Neuron (in vitro differentiated cells): ENCODE results near the gene PCED1B.
"Not testable (repeated sequence)": the region's sequence is repeated elsewhere in the genome, so short reads cannot be mapped to it uniquely, and the experiment has no call there.

Experiments
- H2AFZ ChIP-seq: one replicate; pipeline ENCODE4 v1.6.1; 2013; ENCODE audit warnings: low read depth, mild to moderate bottlenecking, inconsistent platforms, low read length, moderate library complexity
- H3K27me3 ChIP-seq: one replicate; pipeline ENCODE4 v1.6.1; 2013; ENCODE audit warnings: low read length; ENCODE audit not compliant: insufficient read depth
- H3K36me3 ChIP-seq: one replicate; pipeline ENCODE4 v1.6.1; 2013; ENCODE audit warnings: low read length; ENCODE audit not compliant: insufficient read depth
- H3K4me1 ChIP-seq: one replicate; pipeline ENCODE4 v1.6.1; 2013; ENCODE audit warnings: low read length; ENCODE audit not compliant: insufficient read depth
- H3K4me3 ChIP-seq: 2 replicates; pipeline ENCODE4 v1.5.1; 2013; ENCODE audit warnings: mild to moderate bottlenecking, low read length, moderate library complexity
- H3K9me3 ChIP-seq: one replicate; pipeline ENCODE4 v1.6.1; 2013; ENCODE audit warnings: low read length

Gene PCED1B

GRCh38 chr12:47105914-47106674 is 26.7 kb downstream of the PCED1B start:
- Histone ChIP-seq H3K9me3 (no peaks in the 10 kb centered on the region), H3K4me3 (no peak overlapping the region), H3K27me3 (no peaks in the 10 kb centered on the region), H2AFZ (no peak overlapping the region), H3K4me1 (no peaks in the 10 kb centered on the region), H3K36me3 (no peaks in the 10 kb centered on the region)

- Histone ChIP-seq H2AFZ (no peak overlapping the region), H3K9me3 (no peaks in the 10 kb centered on the region), H3K36me3 (no peaks in the 10 kb centered on the region), H3K4me3 (no peak overlapping the region), H3K4me1 (no peaks in the 10 kb centered on the region), H3K27me3 (no peaks in the 10 kb centered on the region)
Measured at GRCh38 chr12:47107446-47107845, 28.0 kb downstream of the PCED1B start.

- H3K27me3 ChIP-seq, result no peaks in the 10 kb centered on the region
- no peaks in the 10 kb centered on the region for H3K9me3 ChIP-seq
- H2AFZ ChIP-seq, result no peak overlapping the region
- no peaks in the 10 kb centered on the region for H3K4me1 ChIP-seq
- no peaks in the 10 kb centered on the region for H3K36me3 ChIP-seq
- H3K4me3 ChIP-seq, result no peak overlapping the region
Measured at GRCh38 chr12:47107926-47108325, 28.5 kb downstream of the PCED1B start.

- no peak overlapping the region for H2AFZ ChIP-seq
- H3K27me3 ChIP-seq, result no peaks in the 10 kb centered on the region
- H3K9me3 ChIP-seq, result no peaks in the 10 kb centered on the region
- no peak overlapping the region for H3K4me3 ChIP-seq
- H3K4me1 ChIP-seq, result no peaks in the 10 kb centered on the region
- H3K36me3 ChIP-seq, result no peaks in the 10 kb centered on the region
Measured at GRCh38 chr12:47110011-47110541, 30.7 kb downstream of the PCED1B start.

- no peaks in the 10 kb centered on the region for H3K4me1 ChIP-seq
- no peak overlapping the region for H2AFZ ChIP-seq
- H3K27me3 ChIP-seq, result no peaks in the 10 kb centered on the region
- no peak overlapping the region for H3K4me3 ChIP-seq
- H3K9me3 ChIP-seq, result no peaks in the 10 kb centered on the region
- H3K36me3 ChIP-seq, result no peaks in the 10 kb centered on the region
Measured at GRCh38 chr12:47110718-47111391, 31.4 kb downstream of the PCED1B start.

GRCh38 chr12:47111392-47111778 is 32.0 kb downstream of the PCED1B start:
- Histone ChIP-seq H2AFZ (no peak overlapping the region), H3K36me3 (no peaks in the 10 kb centered on the region), H3K4me3 (no peak overlapping the region), H3K9me3 (no peaks in the 10 kb centered on the region), H3K4me1 (no peaks in the 10 kb centered on the region), H3K27me3 (no peaks in the 10 kb centered on the region)

- H3K36me3 ChIP-seq, result no peaks in the 10 kb centered on the region
- no peaks in the 10 kb centered on the region for H3K4me1 ChIP-seq
- no peaks in the 10 kb centered on the region for H3K27me3 ChIP-seq
- H3K4me3 ChIP-seq, result no peak overlapping the region
- no peak overlapping the region for H2AFZ ChIP-seq
- no peaks in the 10 kb centered on the region for H3K9me3 ChIP-seq
Measured at GRCh38 chr12:47111854-47112253, 32.4 kb downstream of the PCED1B start.

- H3K36me3 ChIP-seq, result no peaks in the 10 kb centered on the region
- H3K4me3 ChIP-seq, result no peak overlapping the region
- no peaks in the 10 kb centered on the region for H3K9me3 ChIP-seq
- H3K4me1 ChIP-seq, result no peaks in the 10 kb centered on the region
- no peak overlapping the region for H2AFZ ChIP-seq
- no peaks in the 10 kb centered on the region for H3K27me3 ChIP-seq
Measured at GRCh38 chr12:47112679-47113078, 33.3 kb downstream of the PCED1B start.

- no peaks in the 10 kb centered on the region for H3K27me3 ChIP-seq
- H3K9me3 ChIP-seq, result no peaks in the 10 kb centered on the region
- H2AFZ ChIP-seq, result no peak overlapping the region
- no peaks in the 10 kb centered on the region for H3K4me1 ChIP-seq
- H3K4me3 ChIP-seq, result no peak overlapping the region
- no peaks in the 10 kb centered on the region for H3K36me3 ChIP-seq
Measured at GRCh38 chr12:47114481-47114892, 35.1 kb downstream of the PCED1B start.

GRCh38 chr12:47117305-47117704 is 37.9 kb downstream of the PCED1B start:
- H3K9me3 ChIP-seq, H3K36me3 ChIP-seq, H2AFZ ChIP-seq, H3K27me3 ChIP-seq, H3K4me1 ChIP-seq, H3K4me3 ChIP-seq: not testable (repeated sequence)

- no peak overlapping the region for H3K4me3 ChIP-seq
- no peaks in the 10 kb centered on the region for H3K9me3 ChIP-seq
- H3K4me1 ChIP-seq, result no peaks in the 10 kb centered on the region
- no peaks in the 10 kb centered on the region for H3K36me3 ChIP-seq
- no peaks in the 10 kb centered on the region for H3K27me3 ChIP-seq
- no peak overlapping the region for H2AFZ ChIP-seq
Measured at GRCh38 chr12:47120736-47121135, 41.3 kb downstream of the PCED1B start.

GRCh38 chr12:47121146-47121545 is 41.7 kb downstream of the PCED1B start:
- Histone ChIP-seq H3K4me1 (no peaks in the 10 kb centered on the region), H3K36me3 (no peaks in the 10 kb centered on the region), H3K4me3 (no peak overlapping the region), H2AFZ (no peak overlapping the region), H3K27me3 (no peaks in the 10 kb centered on the region), H3K9me3 (no peaks in the 10 kb centered on the region)

- Histone ChIP-seq H3K4me1 (no peaks in the 10 kb centered on the region), H2AFZ (no peak overlapping the region), H3K36me3 (no peaks in the 10 kb centered on the region)
Measured at GRCh38 chr12:47122602-47123001, 43.2 kb downstream of the PCED1B start.

More at GRCh38 chr12:47122602-47123001, 43.2 kb downstream of the PCED1B start:
- H3K27me3 ChIP-seq, result no peaks in the 10 kb centered on the region
- no peaks in the 10 kb centered on the region for H3K9me3 ChIP-seq
- no peak overlapping the region for H3K4me3 ChIP-seq
